Measurements from ENCODE around the gene CDK2.

The CDK2 gene

GRCh38 chr12:56013482-56013881 is 46.9 kb downstream of the CDK2 start:
- DNase-seq (ENCODE audit: low spot score) = no peak

GRCh38 chr12:56014205-56014604 is 47.6 kb downstream of the CDK2 start:
- DNase-seq (ENCODE audit: low spot score) = peak; percentile 4

- DNase-seq (ENCODE audit: low spot score) = no peak
Observed at GRCh38 chr12:56017181-56017580, 50.6 kb downstream of the CDK2 start.

GRCh38 chr12:56018356-56018755 is 51.7 kb downstream of the CDK2 start:
- no peak for DNase-seq (ENCODE audit: low spot score)

- no peak for DNase-seq (ENCODE audit: low spot score)
Observed at GRCh38 chr12:56020423-56021184, 54.0 kb downstream of the CDK2 start, which contains the start of gene IKZF4. Gene IKZF4 (plus strand): TSS chr12:56021043. CDS start chr12:56021494, 451 bp downstream.

DNA sequence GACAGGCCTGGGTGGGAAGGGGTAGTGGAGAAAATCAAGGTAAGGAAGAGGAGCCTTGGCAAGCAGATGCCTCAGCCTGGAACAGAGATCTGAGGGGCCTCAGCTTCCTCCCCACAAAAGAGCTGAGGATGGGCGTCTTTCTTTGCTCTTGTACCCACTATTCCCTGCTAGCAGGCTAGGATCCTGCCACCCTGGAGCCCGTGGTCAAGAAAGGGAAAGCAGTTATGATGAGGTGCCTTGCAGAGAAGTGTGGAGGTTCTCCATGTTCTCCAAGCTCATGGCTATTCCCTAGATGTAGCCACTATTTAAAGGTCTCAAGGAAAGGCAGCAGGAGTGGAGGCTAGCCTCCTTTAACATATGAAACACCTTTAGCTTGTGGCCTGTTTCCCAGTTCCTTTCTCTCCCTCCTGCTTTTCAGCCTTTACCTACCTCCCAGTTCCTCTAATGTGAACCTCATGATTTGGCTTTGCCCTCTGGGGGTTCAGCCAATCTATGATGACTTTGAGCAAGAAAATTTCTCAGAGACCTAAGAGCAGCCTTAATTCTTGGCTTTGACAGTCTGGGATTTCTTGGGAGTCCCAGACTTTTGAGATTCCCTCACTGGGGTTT is 55.4 kb downstream of the CDK2 start:
- no peak for DNase-seq (ENCODE audit: low spot score)

All from SW480 (cell line).